ENCODE data around the gene GAL. TPM values are rescaled to one million over a fixed set of nuclear protein-coding genes. Genes with fewer than 3 reads are reported as not detected.

GAL gene
- total and polyA plus RNA-seq, 2 experiments from 2014 or later, result 80.9 to 691 TPM

DNA sequence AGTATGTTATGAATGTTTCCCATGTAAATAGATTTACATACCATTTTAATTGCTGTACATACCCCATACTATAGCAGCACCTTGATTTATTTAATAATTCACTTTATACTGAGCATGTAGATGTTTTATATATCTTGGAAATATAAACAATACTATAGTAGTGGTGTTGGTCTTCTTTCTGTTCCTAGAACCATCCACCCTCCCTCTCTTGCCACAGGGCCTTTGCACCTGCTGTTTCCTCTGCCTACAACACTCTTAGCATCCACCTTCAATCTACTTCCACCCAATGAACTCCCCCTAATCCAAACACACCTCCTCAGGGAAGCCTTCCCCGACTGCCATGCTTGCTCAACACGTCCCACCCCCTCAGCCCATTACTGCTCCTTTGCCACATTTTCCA, 36.7 kb downstream of the GAL start (continued):
- TF ChIP-seq, protein P1, sequence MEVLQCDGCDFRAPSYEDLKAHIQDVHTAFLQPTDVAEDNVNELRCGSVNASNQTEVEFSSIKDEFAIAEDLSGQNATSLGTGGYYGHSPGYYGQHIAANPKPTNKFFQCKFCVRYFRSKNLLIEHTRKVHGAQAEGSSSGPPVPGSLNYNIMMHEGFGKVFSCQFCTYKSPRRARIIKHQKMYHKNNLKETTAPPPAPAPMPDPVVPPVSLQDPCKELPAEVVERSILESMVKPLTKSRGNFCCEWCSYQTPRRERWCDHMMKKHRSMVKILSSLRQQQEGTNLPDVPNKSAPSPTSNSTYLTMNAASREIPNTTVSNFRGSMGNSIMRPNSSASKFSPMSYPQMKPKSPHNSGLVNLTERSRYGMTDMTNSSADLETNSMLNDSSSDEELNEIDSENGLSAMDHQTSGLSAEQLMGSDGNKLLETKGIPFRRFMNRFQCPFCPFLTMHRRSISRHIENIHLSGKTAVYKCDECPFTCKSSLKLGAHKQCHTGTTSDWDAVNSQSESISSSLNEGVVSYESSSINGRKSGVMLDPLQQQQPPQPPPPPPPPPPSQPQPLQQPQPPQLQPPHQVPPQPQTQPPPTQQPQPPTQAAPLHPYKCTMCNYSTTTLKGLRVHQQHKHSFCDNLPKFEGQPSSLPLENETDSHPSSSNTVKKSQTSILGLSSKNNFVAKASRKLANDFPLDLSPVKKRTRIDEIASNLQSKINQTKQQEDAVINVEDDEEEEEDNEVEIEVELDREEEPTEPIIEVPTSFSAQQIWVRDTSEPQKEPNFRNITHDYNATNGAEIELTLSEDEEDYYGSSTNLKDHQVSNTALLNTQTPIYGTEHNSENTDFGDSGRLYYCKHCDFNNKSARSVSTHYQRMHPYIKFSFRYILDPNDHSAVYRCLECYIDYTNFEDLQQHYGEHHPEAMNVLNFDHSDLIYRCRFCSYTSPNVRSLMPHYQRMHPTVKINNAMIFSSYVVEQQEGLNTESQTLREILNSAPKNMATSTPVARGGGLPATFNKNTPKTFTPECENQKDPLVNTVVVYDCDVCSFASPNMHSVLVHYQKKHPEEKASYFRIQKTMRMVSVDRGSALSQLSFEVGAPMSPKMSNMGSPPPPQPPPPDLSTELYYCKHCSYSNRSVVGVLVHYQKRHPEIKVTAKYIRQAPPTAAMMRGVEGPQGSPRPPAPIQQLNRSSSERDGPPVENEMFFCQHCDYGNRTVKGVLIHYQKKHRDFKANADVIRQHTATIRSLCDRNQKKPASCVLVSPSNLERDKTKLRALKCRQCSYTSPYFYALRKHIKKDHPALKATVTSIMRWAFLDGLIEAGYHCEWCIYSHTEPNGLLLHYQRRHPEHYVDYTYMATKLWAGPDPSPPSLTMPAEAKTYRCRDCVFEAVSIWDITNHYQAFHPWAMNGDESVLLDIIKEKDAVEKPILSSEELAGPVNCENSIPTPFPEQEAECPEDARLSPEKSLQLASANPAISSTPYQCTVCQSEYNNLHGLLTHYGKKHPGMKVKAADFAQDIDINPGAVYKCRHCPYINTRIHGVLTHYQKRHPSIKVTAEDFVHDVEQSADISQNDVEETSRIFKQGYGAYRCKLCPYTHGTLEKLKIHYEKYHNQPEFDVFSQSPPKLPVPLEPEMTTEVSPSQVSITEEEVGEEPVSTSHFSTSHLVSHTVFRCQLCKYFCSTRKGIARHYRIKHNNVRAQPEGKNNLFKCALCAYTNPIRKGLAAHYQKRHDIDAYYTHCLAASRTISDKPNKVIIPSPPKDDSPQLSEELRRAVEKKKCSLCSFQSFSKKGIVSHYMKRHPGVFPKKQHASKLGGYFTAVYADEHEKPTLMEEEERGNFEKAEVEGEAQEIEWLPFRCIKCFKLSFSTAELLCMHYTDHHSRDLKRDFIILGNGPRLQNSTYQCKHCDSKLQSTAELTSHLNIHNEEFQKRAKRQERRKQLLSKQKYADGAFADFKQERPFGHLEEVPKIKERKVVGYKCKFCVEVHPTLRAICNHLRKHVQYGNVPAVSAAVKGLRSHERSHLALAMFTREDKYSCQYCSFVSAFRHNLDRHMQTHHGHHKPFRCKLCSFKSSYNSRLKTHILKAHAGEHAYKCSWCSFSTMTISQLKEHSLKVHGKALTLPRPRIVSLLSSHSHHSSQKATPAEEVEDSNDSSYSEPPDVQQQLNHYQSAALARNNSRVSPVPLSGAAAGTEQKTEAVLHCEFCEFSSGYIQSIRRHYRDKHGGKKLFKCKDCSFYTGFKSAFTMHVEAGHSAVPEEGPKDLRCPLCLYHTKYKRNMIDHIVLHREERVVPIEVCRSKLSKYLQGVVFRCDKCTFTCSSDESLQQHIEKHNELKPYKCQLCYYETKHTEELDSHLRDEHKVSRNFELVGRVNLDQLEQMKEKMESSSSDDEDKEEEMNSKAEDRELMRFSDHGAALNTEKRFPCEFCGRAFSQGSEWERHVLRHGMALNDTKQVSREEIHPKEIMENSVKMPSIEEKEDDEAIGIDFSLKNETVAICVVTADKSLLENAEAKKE (CRISPR knock-in tag; IDR thresholded peaks at IDR 0.05), result no peak

DNA sequence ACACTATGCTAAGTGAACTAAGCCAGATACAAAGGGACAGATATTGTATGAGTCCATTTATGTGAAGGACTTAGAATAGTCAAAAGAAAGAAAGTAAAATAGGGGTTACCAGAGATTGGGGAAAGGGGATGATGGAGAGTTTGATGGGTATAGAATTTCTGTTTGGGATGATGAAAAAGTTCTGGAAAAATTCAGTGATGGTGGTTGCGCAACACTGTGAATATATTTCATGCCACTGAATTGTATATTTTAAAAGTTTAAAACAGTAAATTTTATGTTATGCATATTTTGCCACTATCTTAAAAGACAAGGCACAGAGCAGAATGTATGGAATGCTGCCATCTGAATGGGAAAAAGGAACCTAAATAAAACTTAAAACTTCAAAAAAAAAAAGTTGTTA, 37.8 kb downstream of the GAL start:
- H3K9me2 ChIP-seq (ENCODE audit: insufficient read depth), result 0 out of 2 replicates have a peak, but pooled peaks cover 4% of the 10 kb centered on the region
- Mint-ChIP-seq H3K27me3 (ENCODE audit: insufficient read depth, low read depth, poor library complexity) (peaks cover 2% of the 10 kb centered on the region), H3K4me3 (no peak overlapping the region), H3K4me1 (peaks cover 9% of the 10 kb centered on the region), H3K27ac (no peak overlapping the region), H3K9me3 (peaks cover 10% of the 10 kb centered on the region; the same call in 1 of the 3 replicates), H3K36me3 (ENCODE audit: low read depth) (peaks cover 19% of the 10 kb centered on the region)
- no peaks in the 10 kb centered on the region for H4K20me1 ChIP-seq (replicated peaks; ENCODE audit: insufficient read depth)
- no peak for ATAC-seq
- H3F3A ChIP-seq (replicated peaks; ENCODE audit: low read depth), result no peaks in the 10 kb centered on the region
- H3K4me1 ChIP-seq (ENCODE audit: insufficient read depth), result peaks cover 9% of the 10 kb centered on the region; the same call in 1 of the 2 replicates
- no peak for DNase-seq (ENCODE audit: low spot score)
- H3K27ac ChIP-seq (ENCODE audit: low read depth), result no peak overlapping the region
- H3K4me2 ChIP-seq, result no peak overlapping the region
- H3K36me3 ChIP-seq (ENCODE audit: insufficient read depth), result no peaks in the 10 kb centered on the region
- no peak overlapping the region for H2AFZ ChIP-seq
- H3K79me2 ChIP-seq (replicated peaks; ENCODE audit: insufficient read depth), result no peaks in the 10 kb centered on the region
- no peak overlapping the region for H3K4me3 ChIP-seq
- no peaks in the 10 kb centered on the region for H3K27me3 ChIP-seq (ENCODE audit: insufficient read depth)
- TF ChIP-seq POLR2AphosphoS5 (IDR thresholded peaks at IDR 0.05; ENCODE audit: low read depth), result no peak
- TF ChIP-seq EZH2 (IDR thresholded peaks at IDR 0.05; ENCODE audit: low read depth, unreplicated experiment), result no peak
- no peak for TF ChIP-seq CREB1 (CRISPR knock-in tag; IDR thresholded peaks at IDR 0.05; ENCODE audit: low read depth)

DNA sequence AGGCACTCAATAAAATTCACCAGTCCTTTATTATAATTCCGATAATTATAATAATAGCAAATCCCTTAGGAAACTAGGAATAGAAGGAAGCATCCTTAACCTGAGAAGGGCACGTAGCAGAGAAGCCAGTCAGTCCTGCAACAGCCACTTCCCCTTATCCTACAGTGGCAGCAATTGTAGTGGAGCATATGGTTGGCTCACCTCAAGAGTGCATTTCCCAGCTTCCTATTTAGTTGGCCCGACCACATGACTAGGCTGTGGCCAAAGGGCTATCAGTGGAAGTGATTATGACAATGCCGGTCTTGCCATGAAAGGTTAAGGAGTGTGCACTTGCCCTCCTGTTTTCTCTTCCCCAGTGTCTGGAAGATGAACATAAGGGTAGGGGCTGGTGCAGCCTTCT, 39.9 kb downstream of the GAL start:
- H3K79me2 ChIP-seq (replicated peaks; ENCODE audit: insufficient read depth), result no peaks in the 10 kb centered on the region
- peaks cover 19% of the 10 kb centered on the region for H3K4me1 ChIP-seq (ENCODE audit: insufficient read depth)
- no peak overlapping the region for H3K4me2 ChIP-seq
- H3K9me3 Mint-ChIP-seq, result peaks cover 10% of the 10 kb centered on the region; the same call in 1 of the 3 replicates
- no peak overlapping the region for H2AFZ ChIP-seq
- H3K27ac Mint-ChIP-seq, result no peak overlapping the region
- H3K4me3 Mint-ChIP-seq, result no peak overlapping the region
- H3K27me3 Mint-ChIP-seq (ENCODE audit: insufficient read depth, low read depth, poor library complexity), result peaks cover 2% of the 10 kb centered on the region
- no peak overlapping the region for H3K27ac ChIP-seq (ENCODE audit: low read depth)
- H3F3A ChIP-seq (replicated peaks; ENCODE audit: low read depth), result no peaks in the 10 kb centered on the region
- H3K4me1 Mint-ChIP-seq, result peaks cover 15% of the 10 kb centered on the region
- no peaks in the 10 kb centered on the region for H3K36me3 ChIP-seq (ENCODE audit: insufficient read depth)
- H3K9me2 ChIP-seq (ENCODE audit: insufficient read depth), result 0 out of 2 replicates have a peak, but pooled peaks cover 4% of the 10 kb centered on the region
- no peak overlapping the region for H3K4me3 ChIP-seq
- ATAC-seq (no peak), DNase-seq (ENCODE audit: low spot score) (no peak)
- H3K36me3 Mint-ChIP-seq (ENCODE audit: low read depth), result peaks cover 18% of the 10 kb centered on the region
- H3K27me3 ChIP-seq (ENCODE audit: insufficient read depth), result no peaks in the 10 kb centered on the region
- no peaks in the 10 kb centered on the region for H4K20me1 ChIP-seq (replicated peaks; ENCODE audit: insufficient read depth)
- TF ChIP-seq ZNF114 (CRISPR knock-in tag; IDR thresholded peaks at IDR 0.05), result no peak
- no peak for TF ChIP-seq EZH2 (IDR thresholded peaks at IDR 0.05; ENCODE audit: low read depth, unreplicated experiment)
- TF ChIP-seq ZNF331 (CRISPR knock-in tag; IDR thresholded peaks at IDR 0.05; ENCODE audit: low read depth), result no peak
- TF ChIP-seq, protein P2, sequence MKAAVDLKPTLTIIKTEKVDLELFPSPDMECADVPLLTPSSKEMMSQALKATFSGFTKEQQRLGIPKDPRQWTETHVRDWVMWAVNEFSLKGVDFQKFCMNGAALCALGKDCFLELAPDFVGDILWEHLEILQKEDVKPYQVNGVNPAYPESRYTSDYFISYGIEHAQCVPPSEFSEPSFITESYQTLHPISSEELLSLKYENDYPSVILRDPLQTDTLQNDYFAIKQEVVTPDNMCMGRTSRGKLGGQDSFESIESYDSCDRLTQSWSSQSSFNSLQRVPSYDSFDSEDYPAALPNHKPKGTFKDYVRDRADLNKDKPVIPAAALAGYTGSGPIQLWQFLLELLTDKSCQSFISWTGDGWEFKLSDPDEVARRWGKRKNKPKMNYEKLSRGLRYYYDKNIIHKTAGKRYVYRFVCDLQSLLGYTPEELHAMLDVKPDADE (IDR thresholded peaks at IDR 0.05), result no peak
- no peak for TF ChIP-seq CREB1 (CRISPR knock-in tag; IDR thresholded peaks at IDR 0.05; ENCODE audit: low read depth)
- no peak for TF ChIP-seq NANOG (IDR thresholded peaks at IDR 0.05; ENCODE audit: borderline replicate concordance)
- no peak for TF ChIP-seq STAT1 (IDR thresholded peaks at IDR 0.05; ENCODE audit: unreplicated experiment)
- TF ChIP-seq, protein P3, sequence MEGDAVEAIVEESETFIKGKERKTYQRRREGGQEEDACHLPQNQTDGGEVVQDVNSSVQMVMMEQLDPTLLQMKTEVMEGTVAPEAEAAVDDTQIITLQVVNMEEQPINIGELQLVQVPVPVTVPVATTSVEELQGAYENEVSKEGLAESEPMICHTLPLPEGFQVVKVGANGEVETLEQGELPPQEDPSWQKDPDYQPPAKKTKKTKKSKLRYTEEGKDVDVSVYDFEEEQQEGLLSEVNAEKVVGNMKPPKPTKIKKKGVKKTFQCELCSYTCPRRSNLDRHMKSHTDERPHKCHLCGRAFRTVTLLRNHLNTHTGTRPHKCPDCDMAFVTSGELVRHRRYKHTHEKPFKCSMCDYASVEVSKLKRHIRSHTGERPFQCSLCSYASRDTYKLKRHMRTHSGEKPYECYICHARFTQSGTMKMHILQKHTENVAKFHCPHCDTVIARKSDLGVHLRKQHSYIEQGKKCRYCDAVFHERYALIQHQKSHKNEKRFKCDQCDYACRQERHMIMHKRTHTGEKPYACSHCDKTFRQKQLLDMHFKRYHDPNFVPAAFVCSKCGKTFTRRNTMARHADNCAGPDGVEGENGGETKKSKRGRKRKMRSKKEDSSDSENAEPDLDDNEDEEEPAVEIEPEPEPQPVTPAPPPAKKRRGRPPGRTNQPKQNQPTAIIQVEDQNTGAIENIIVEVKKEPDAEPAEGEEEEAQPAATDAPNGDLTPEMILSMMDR (conservative IDR thresholded peaks at IDR 0.05; ENCODE audit: low read depth in 2 of 2), result no peak

Measured in GM23338 (cell line).